Motor neuron (in vitro differentiated cells): ENCODE data around the gene SERTAD2. TPM values are rescaled to one million over a fixed set of nuclear protein-coding genes. Genes with fewer than 3 reads are reported as not detected.

ENCODE experiments used
- ATAC-seq, 8 experiments: fragments of 200-7000 bp; cut with Tn5 transposase; replicated peaks in 6 of 8; 2 replicates each; pipeline ENCODE4 v1.8.0; 2021; ENCODE audit warnings: mild to moderate bottlenecking in 8 of 8, moderate library complexity in 8 of 8
- H3K27ac ChIP-seq, 2 donors: fragments of 250-450 bp; sonication (Bioruptor Pico); 2 replicates each; pipeline ENCODE4 v1.9.0; 2021; ENCODE audit warnings: antibody characterized with exemption in 2 of 2, mild to moderate bottlenecking in 2 of 2, moderate library complexity in 1 of 2
- H3K4me1 ChIP-seq, 2 donors: fragments of 250-450 bp; sonication (Bioruptor Pico); replicated peaks in 1 of 2; 2 replicates each; pipeline ENCODE4 v1.6.1; 2021; ENCODE audit warnings: antibody characterized with exemption in 2 of 2, mild to moderate bottlenecking in 2 of 2, moderate library complexity in 1 of 2
- H3K4me3 ChIP-seq, 5 donors: fragments of 250-450 bp; sonication (Bioruptor Pico); 2 replicates each; pipeline ENCODE4 v1.9.0; 2021; ENCODE audit warnings: antibody characterized with exemption in 5 of 5, mild to moderate bottlenecking in 5 of 5, moderate library complexity in 4 of 5
- WGBS, 10 experiments: fragments of 450-650 bp; shearing (Covaris generic); methylation state at CpG; one replicate each; pipeline ENCODE4 v1.0.0; 2022; 5-methylcytosine and 5-hydroxymethylcytosine counted together
- in situ Hi-C, 9 experiments: fragments of 400-800 bp; cut with MboI; loops; one replicate each; pipeline ENCODE4 v1.15.0; 2021; ENCODE audit warnings: low sequenced_read_pairs in 9 of 9, low pct_unique_long_range_greater_than_20kb in 2 of 9; ENCODE audit not compliant: unreplicated experiment in 9 of 9
- total RNA-seq, 8 experiments: library from RNA; unstranded; fragments of 300-600 nt; gene quantifications; 2 replicates each; pipeline versions ENCODE4 v1.2.3 to v1.2.4, GENCODE V29; 2022

SERTAD2 gene
- total RNA-seq, 8 experiments from 2014 or later = 5.6 to 12.1 (median 6.8) TPM

DNA sequence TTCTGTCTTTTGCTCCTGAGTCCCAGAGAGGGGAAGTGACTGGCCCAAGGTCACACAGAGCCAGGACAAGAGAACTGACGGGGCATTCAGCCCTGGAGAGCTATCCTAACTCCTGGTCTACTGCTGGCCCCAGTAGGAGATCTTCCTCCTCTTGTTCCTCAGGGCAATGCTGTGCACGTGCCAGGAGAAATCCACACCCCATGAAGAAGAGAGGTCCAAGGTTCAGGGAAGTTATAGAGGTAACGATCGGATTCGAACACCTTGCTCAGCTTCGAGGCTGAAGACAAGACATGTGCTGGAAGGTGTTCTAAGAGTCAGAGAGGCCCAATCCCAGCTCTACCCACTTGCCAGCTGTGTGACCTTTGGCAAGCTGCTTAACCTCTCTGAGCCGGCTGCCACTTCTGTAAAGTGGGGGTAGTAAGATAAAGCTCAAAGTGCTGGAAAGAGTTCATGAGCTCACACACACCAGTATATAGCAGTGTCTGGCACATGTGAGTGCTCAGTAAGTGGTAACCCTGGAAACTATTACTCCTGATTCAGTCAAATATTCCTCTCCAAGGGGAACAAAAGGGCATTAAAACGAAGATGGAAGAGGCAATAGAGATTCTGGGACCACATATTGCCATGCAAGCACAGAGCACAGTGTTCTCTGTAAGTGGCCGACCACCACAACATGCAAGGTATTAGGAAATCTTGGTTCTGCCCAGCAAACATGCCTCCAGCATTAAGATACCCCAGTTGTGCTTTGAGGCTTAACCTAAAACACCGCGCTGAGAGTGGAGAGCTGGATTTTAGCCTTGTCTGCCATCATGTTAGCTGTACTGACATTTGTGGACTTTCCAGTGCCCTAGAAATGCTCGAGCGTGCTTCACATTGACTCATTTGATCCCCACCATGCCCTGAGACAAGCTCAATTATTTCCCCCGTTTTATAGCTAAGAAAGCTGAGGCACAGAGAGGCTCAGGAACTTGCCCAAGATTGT, 25.6 kb downstream of the SERTAD2 start:
- Histone ChIP-seq H3K4me3 (no peak overlapping the region), H3K27ac (peak overlapping the region; percentile 85 to 93), H3K4me1 (peaks cover 16 to 25% of the 10 kb centered on the region in 2 donors)
- 81 to 100% (median 88%) methylated on average over 1 to 8 of the region's 14 CpGs for WGBS, 10 experiments
- in situ Hi-C loops = loop anchor here in 6 of 9 experiments (25.0 kb wide), 1 partner anchor 234 kb away; no protein-coding TSS in a partner anchor
- peak in 1 of 8 experiments; percentile 3 for ATAC-seq

DNA sequence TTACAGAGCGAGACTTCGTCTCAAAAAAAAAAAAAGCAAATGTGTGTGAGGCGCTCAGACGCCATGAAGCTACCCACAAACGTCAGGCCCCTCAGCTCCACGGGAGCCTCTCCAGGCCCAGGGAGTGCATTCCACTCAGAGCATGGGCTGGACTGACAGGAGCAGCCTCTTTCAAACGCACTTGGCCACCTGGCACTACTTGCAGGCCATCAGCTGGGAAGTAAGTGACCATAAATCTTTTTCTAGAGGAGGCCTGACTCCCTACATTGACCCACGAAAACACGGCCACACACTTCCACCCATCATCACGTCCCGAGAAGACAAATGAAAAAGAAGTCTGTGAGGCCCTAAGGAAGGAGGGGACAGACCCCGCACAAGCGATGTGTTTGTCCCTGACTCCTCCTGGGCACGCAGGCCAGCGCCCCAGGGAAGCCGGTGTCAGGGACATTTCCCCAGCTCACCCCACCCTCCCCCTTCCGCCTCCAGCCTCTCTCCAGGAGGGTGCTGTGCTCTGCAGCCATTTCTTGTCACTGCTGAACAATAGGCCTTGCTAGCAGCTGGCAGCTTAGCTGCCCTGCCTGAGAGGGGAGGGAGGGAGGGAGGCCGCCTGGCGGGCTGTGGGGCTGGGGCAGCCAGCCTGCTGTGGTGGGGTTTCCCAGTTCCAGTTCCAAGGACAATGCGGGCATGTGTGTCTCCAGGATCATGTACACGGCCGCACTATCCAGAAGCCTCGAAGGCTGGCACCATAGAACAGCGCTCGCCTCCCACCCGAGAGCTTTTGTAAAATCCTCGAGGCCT, 26.6 kb downstream of the SERTAD2 start:
- Histone ChIP-seq H3K27ac (peak overlapping the region; percentile 85 to 93), H3K4me1 (peaks cover 16 to 23% of the 10 kb centered on the region in 2 donors), H3K4me3 (no peak overlapping the region)
- ATAC-seq = peak in 6 of 8 experiments; percentile 13 to 89 (median 88)
- 10 to 67% (median 33%) methylated on average over 1 to 9 of the region's 27 CpGs; no CpG with 5 or more reads in 6 of the 10 experiments for WGBS, 10 experiments
- in situ Hi-C loops = loop anchor here in 6 of 9 experiments (25.0 kb wide), 1 partner anchor 235 kb away; no protein-coding TSS in a partner anchor

DNA sequence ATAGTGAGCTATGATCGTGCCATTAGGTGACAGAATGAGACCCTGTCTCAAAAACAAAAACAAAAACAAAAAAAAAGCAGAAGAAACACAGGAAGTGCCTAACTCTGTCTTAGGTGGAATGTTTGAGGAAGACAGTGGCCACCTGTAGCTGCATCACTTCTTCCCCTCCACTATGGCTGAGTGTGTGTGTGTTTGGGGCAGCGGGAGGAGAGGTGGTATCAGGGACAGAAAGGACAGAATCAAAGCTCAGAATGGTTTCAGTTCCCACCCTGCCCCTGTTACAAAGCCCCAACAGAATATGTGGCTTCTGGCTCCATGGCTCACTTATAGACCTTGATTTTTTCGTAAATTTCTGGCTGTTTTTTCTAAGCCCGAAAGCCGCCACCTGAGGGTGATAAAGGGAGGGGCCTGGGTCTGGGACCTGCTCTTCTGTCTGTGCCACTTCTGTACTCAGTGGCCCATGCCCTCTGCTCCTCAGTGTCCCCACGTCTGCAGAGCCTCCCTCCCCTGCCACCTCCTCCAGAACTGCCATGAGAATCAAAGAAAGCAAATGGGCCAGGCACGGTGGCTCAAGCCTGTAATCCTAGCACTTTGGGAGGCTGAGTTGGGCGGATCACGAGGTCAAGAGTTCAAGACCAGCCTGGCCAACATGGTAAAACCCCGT, 27.4 kb downstream of the SERTAD2 start:
- peak overlapping the region; percentile 85 to 93 for H3K27ac ChIP-seq
- no peak for ATAC-seq
- H3K4me3 ChIP-seq = no peak overlapping the region
- WGBS, 10 experiments = 30 to 93% (median 79%) methylated on average over 1 to 6 of the region's 10 CpGs; no CpG with 5 or more reads in 4 of the 10 experiments
- in situ Hi-C loops = loop anchor here in 6 of 9 experiments (25.0 kb wide), 1 partner anchor 236 kb away; no protein-coding TSS in a partner anchor
- peaks cover 15 to 16% of the 10 kb centered on the region in 2 donors for H3K4me1 ChIP-seq

DNA sequence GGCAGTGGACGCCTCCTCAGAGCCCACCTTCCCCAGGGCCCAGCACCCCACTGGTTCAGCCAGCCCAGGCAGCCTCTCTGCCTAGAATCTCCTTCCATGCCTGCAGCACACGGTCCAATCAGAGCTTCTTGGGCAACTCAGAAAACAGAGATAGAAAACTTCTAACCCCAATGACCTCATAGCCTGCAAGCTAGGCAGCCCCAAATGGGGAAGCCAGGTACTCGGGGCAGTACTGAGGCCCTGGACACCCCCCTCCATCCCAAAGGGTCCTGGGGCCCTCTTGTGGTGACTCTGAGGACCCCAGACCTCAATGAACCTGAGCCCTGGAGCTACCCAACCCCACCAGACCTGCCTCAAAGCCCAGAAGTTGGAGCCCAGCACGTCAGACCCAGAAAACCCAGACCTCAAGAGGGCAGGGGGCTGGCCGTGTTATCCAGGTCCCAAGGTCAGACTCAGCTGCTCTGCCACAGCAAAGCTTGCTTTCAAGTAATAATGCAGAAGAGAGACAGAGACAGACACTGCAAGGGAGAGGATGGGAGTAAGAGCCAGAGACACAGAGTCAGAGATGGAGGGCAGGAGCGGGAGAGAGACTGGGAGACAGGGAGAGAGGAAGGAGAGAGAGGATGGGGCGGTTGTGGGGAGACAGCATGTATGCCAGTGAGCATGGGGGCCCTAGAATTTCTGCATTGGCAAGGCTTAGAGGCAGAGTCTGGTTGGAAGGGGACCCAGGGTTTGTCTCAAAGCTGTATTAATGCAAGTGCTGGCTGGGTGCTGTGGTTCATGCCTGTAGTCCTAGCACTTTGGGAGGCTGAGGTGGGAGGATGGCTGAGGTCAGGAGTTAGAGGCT, 28.2 kb downstream of the SERTAD2 start:
- H3K4me1 ChIP-seq = peaks cover 16 to 23% of the 10 kb centered on the region in 2 donors
- H3K27ac ChIP-seq = no peak overlapping the region
- 71 to 100% (median 86%) methylated on average over 1 to 5 of the region's 7 CpGs; no CpG with 5 or more reads in 3 of the 10 experiments for WGBS, 10 experiments
- ATAC-seq = peak in 1 of 8 experiments; percentile 47
- H3K4me3 ChIP-seq = no peak overlapping the region
- in situ Hi-C loops = loop anchor here in 6 of 9 experiments (25.0 kb wide), 1 partner anchor 237 kb away; no protein-coding TSS in a partner anchor

DNA sequence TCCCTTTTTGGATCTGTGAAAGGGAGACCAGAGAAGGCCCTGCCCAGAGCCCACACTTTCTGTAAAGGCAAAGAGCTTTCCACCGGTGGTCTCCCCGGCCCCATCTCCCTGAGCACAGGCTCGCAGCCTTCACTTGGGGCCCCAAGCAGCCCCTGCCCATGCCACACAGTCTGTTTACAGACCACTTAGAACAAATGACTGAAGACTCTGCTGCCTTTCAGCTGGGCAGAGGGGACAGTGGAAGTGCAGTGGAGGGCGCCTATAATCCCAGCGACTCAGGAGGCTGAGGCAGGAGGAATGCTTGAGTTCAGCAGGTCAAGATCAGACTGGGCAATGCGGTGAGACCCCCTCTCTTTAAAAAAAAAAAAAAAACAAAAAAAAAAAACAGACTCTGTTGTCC, 28.9 kb downstream of the SERTAD2 start:
- ATAC-seq = no peak
- in situ Hi-C loops = loop anchor here in 7 of 9 experiments (25.0 kb wide), 1 partner anchor 237 kb away; no protein-coding TSS in a partner anchor
- H3K27ac ChIP-seq = no peak overlapping the region
- H3K4me1 ChIP-seq = peaks cover 16 to 29% of the 10 kb centered on the region in 2 donors
- no peak overlapping the region for H3K4me3 ChIP-seq
- 60 to 100% (median 100%) methylated on average over 1 to 4 of the region's 6 CpGs; no CpG with 5 or more reads in 3 of the 10 experiments for WGBS, 10 experiments

DNA sequence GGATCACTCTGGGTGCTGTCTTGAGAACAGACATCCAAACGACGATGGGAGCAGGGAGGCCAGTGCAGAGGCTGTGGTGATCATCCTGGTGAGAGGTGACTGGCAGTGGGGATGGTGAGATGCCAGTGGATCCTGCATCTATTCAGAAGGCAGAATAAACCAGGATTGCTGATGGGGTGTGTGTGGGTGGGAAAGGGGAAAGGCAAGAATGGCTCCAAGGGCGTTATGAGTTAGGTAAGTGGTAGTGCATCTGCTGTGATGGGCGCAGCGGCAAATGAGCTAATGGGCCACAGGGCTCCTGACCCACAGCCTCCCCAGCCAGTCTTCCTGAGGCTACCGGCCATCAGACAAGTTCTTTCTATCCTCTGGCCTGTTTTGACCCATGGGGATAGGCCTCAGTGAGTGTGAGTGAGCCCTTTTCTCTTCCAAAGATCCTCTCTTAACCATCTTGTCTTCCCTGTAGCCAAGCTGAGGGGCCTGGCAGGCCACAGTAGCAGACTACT, 29.6 kb downstream of the SERTAD2 start:
- in situ Hi-C loops = loop anchor here in 1 of 9 experiments (25.0 kb wide), 1 partner anchor 238 kb away; no protein-coding TSS in a partner anchor
- Histone ChIP-seq H3K4me3 (no peak overlapping the region), H3K27ac (no peak overlapping the region), H3K4me1 (peaks cover 16 to 29% of the 10 kb centered on the region in 2 donors)
- no peak for ATAC-seq
- 80 to 100% (median 100%) methylated on average over 1 to 3 of the region's 6 CpGs; no CpG with 5 or more reads in 4 of the 10 experiments for WGBS, 10 experiments

DNA sequence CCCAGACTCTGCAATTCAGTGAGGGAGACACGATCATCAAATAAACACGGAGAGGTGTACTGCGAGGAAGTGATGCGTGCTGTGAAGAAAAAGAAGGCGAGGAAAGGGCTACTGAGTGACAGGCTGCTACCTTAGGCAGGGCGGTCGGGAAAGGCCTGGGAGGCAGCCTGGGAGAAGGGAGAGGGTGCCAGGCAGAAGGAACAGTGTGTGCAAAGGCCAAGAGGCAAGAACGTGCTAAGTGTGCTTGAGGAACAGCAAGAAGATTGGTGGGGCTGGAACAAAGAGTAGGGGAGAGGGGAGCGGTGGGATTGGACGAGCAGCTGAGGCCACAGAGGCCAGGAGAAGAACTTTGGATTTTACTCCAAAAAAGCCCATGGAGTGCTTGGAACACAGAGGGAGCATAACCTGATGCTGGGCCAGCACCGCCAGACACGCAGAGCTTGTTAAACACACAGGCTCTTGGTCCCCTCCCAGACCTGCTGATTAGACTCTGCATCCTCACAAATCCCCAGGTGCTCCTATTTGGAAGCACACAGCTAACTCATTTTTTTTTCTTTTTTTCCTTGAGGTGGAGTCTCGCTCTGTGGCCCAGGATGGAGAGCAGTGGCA, 30.4 kb downstream of the SERTAD2 start:
- 67 to 100% (median 84%) methylated on average over 1 to 8 of the region's 13 CpGs; no CpG with 5 or more reads in 4 of the 10 experiments for WGBS, 10 experiments
- no peak overlapping the region for H3K4me3 ChIP-seq
- ATAC-seq = no peak
- peaks cover 18 to 29% of the 10 kb centered on the region in 2 donors for H3K4me1 ChIP-seq
- in situ Hi-C loops = loop anchor here in 1 of 9 experiments (25.0 kb wide), 1 partner anchor 239 kb away; no protein-coding TSS in a partner anchor
- H3K27ac ChIP-seq = no peak overlapping the region

DNA sequence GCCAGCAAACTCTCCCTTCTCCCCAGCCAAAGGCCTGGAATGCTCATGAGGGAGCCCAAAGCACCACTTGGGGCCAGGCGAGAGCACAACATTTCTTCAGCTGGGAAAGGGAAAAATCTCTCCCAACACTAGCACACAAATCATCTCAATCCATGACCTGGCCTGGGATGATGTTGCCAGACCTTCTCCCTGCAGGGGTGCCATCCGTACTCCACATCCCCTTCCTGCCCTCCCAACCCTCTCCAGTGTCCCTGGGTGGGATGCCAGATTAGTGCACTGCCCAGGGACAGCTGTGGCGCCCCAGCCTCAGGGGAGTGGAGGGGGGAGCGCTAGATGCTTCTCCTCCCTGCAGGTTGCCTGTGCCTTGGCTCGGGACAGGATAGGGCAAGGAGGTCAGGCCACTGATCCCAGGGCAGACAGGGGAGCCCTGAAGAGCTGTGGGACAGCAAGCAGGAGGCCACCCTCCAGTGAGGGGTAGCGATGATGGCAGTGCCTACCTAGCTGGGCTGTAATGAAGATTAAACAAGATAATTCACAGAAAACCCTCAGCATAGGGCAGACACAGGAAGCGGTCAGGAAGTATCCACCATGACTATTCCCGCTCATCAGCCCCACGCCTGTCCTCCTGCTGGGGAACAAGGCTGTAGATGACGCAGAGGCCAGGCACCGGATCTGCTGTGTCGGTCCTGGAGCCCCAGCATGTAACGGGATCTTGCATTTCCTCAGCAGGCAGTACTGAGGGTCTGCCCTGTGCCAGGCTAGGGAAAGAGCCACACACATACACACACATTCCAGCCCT, 31.1 kb downstream of the SERTAD2 start:
- Histone ChIP-seq H3K4me1 (peaks cover 20 to 33% of the 10 kb centered on the region in 2 donors), H3K4me3 (no peak overlapping the region), H3K27ac (no peak overlapping the region)
- 67 to 100% (median 79%) methylated on average over 1 to 4 of the region's 13 CpGs; no CpG with 5 or more reads in 2 of the 10 experiments for WGBS, 10 experiments
- in situ Hi-C loops = loop anchor here in 1 of 9 experiments (25.0 kb wide), 1 partner anchor 240 kb away; no protein-coding TSS in a partner anchor
- no peak for ATAC-seq

DNA sequence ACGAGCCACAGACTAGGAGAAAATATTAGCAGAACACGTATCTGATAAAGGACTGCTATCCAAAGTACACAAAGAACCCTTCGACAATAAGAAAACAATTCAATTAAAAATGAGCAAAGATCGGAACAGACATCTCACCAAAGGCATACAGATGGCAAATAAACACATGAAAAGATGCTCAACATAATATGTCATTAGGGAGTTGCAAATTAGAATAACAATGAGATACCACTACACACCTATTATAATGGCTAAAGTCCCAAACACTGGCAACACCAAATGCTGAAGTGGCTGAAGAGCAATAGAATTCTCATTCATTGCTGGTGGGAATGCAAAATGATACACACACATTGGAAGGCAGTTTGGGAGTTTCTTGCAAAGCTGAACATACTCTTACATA, 33.1 kb downstream of the SERTAD2 start:
- no peak overlapping the region for H3K4me3 ChIP-seq
- ATAC-seq = peak in 1 of 8 experiments; percentile 30
- in situ Hi-C loops = loop anchor here in 1 of 9 experiments (25.0 kb wide), 1 partner anchor 242 kb away; no protein-coding TSS in a partner anchor
- 12 to 86% (median 68%) methylated on average over 3 to 4 of the region's 4 CpGs for WGBS, 10 experiments
- H3K27ac ChIP-seq = no peak overlapping the region
- peaks cover 21 to 27% of the 10 kb centered on the region in 2 donors for H3K4me1 ChIP-seq

DNA sequence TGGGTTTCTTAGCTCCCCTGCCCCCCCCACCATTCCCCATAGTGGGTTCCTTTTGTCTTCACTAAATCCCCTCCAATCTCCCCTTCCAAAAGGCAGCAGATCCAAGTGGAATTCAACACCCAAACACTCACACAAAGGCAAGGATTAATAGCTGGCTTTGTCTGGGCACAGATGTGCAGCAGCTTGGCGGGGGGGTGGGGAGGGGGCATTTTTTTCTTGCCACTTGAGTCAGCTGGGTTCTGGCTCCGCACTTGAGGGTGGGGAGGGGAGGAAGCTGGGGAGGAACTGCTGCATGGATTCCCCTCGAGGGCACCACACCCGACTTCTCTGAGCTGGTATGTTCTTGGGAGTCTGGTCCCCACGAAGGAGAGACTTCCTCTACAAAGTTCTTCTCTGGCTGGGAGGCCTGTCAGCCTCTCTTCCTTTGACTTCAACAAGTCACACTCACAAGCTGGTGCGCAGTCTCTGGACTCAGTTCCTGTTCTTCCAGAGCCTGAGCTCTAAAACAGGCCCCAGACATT, 36.0 kb downstream of the SERTAD2 start:
- Histone ChIP-seq H3K4me3 (no peak overlapping the region), H3K4me1 (peaks cover 21 to 27% of the 10 kb centered on the region in 2 donors), H3K27ac (no peak overlapping the region)
- 67% methylated on average over 1 of the region's 6 CpGs; no CpG with 5 or more reads in 9 of the 10 experiments for WGBS, 10 experiments
- in situ Hi-C loops = loop anchor here in 1 of 9 experiments (25.0 kb wide), 1 partner anchor 245 kb away; no protein-coding TSS in a partner anchor
- ATAC-seq = peak in 5 of 8 experiments; percentile 37 to 53 (median 45)
